Smooth muscle cell (in vitro differentiated cells): Measurements from ENCODE around the gene SLC25A4. TPM values are rescaled to one million over a fixed set of nuclear protein-coding genes. Genes with fewer than 3 reads are reported as not detected.

Experiments used
- DNase-seq: peaks from one replicate; lab custom pipeline; 2025; ENCODE audit not compliant: unreplicated experiment; lab: John Stamatoyannopoulos, UW
- H2AFZ ChIP-seq: fragments of 200-600 bp; sonication (generic); 2 replicates; pipeline ENCODE4 v1.6.0; 2016; ENCODE audit warnings: antibody characterized with exemption, low read depth, mild to moderate bottlenecking
- H3F3A ChIP-seq: fragments of 200-600 bp; sonication (generic); 2 replicates; pipeline ENCODE4 v1.6.0; 2017; ENCODE audit warnings: antibody characterized with exemption, low read depth
- H3K27ac ChIP-seq: fragments of 200-600 bp; sonication (generic); 2 replicates; pipeline ENCODE4 v1.5.1; 2016; ENCODE audit warnings: low read depth, mild to moderate bottlenecking
- H3K27me3 ChIP-seq: fragments of 200-600 bp; sonication (generic); 2 replicates; pipeline ENCODE4 v1.6.1; 2016; ENCODE audit warnings: low read depth, mild to moderate bottlenecking
- H3K36me3 ChIP-seq: fragments of 200-600 bp; sonication (generic); 2 replicates; pipeline ENCODE4 v1.5.1; 2016; ENCODE audit warnings: low read depth
- H3K4me1 ChIP-seq: fragments of 200-600 bp; sonication (generic); 2 replicates; pipeline ENCODE4 v1.5.1; 2016; ENCODE audit warnings: low read depth
- H3K4me2 ChIP-seq: fragments of 200-600 bp; sonication (generic); 2 replicates; pipeline ENCODE4 v1.6.0; 2016; ENCODE audit warnings: mild to moderate bottlenecking
- H3K4me3 ChIP-seq: fragments of 200-600 bp; sonication (generic); 2 replicates; pipeline ENCODE4 v1.5.1; 2016; ENCODE audit warnings: mild to moderate bottlenecking
- H3K79me2 ChIP-seq: fragments of 200-600 bp; sonication (generic); 2 replicates; pipeline ENCODE4 v1.6.0; 2016; ENCODE audit warnings: low read depth, mild to moderate bottlenecking
- H3K9ac ChIP-seq: fragments of 200-600 bp; sonication (generic); 2 replicates; pipeline ENCODE4 v1.6.0; 2016; ENCODE audit warnings: low read depth
- H3K9me3 ChIP-seq: fragments of 200-600 bp; sonication (generic); replicated peaks from 2 replicates; pipeline ENCODE4 v1.5.1; 2016; ENCODE audit warnings: low read depth
- H4K20me1 ChIP-seq: fragments of 200-600 bp; sonication (generic); 2 replicates; pipeline ENCODE4 v1.6.0; 2016; ENCODE audit warnings: low read depth
- WGBS: methylation state at CpG from one replicate; pipeline ENCODE4 v1.1.7; 2016; ENCODE audit warnings: low lambda C conversion rate; 5-methylcytosine and 5-hydroxymethylcytosine counted together
- polyA plus RNA-seq: library from polyadenylated mRNA; unstranded; fragments of >200 nt; fragmentation: Nextera tagmentation; extraction: Ambion mirVana; gene quantifications from 2 replicates; pipeline ENCODE4 v1.2.1, GENCODE V29; 2016
- total RNA-seq: library from RNA; depleted of rRNA; stranded (reverse); fragments of >200 nt; gene quantifications from 2 replicates; pipeline ENCODE4 v1.2.3, GENCODE V29; 2014
- TF ChIP-seq, protein P1 (sequence below): fragments of 200-600 bp; sonication (generic); IDR thresholded peaks from 2 replicates; pipeline ENCODE4 v1.5.1; 2017; ENCODE audit warnings: borderline replicate concordance, mild to moderate bottlenecking, antibody characterized with exemption; ENCODE audit not compliant: insufficient read depth, poor library complexity, severe bottlenecking

Gene SLC25A4
- total and polyA plus RNA-seq, 2 experiments from 2014 or later, result 16.0 to 19.0 TPM

DNA sequence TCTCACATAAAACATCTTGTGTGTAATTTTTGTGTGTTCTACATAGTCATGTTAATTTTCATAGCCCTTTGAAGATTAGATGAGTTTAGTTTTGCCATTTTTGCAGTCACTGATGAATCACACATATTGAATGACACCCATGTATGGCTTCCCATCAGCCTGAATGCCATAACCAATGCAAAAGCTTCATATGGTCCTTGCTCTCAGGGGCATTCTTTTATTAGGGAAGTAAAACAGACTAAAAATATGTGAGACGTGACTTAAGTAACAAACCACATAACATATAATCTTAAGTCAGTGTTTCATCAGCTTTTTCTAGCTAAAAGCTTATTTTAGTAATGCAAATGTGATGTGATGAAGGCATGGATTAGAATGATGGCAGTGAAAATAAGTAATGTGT is 8.2 kb downstream of the SLC25A4 start:
- Histone ChIP-seq H3K27me3 (no peaks in the 10 kb centered on the region), H3K27ac (no peak overlapping the region), H2AFZ (no peak overlapping the region), H3F3A (no peaks in the 10 kb centered on the region), H3K4me2 (no peak overlapping the region), H3K79me2 (no peaks in the 10 kb centered on the region), H3K4me1 (no peaks in the 10 kb centered on the region), H4K20me1 (no peaks in the 10 kb centered on the region), H3K36me3 (no peaks in the 10 kb centered on the region), H3K4me3 (no peak overlapping the region), H3K9me3 (no peaks in the 10 kb centered on the region), H3K9ac (no peak overlapping the region)
- TF ChIP-seq, protein P1, sequence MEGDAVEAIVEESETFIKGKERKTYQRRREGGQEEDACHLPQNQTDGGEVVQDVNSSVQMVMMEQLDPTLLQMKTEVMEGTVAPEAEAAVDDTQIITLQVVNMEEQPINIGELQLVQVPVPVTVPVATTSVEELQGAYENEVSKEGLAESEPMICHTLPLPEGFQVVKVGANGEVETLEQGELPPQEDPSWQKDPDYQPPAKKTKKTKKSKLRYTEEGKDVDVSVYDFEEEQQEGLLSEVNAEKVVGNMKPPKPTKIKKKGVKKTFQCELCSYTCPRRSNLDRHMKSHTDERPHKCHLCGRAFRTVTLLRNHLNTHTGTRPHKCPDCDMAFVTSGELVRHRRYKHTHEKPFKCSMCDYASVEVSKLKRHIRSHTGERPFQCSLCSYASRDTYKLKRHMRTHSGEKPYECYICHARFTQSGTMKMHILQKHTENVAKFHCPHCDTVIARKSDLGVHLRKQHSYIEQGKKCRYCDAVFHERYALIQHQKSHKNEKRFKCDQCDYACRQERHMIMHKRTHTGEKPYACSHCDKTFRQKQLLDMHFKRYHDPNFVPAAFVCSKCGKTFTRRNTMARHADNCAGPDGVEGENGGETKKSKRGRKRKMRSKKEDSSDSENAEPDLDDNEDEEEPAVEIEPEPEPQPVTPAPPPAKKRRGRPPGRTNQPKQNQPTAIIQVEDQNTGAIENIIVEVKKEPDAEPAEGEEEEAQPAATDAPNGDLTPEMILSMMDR, result no peak
- WGBS, result 82% methylated on average over 1 of the region's 1 CpG
- no peak for DNase-seq

DNA sequence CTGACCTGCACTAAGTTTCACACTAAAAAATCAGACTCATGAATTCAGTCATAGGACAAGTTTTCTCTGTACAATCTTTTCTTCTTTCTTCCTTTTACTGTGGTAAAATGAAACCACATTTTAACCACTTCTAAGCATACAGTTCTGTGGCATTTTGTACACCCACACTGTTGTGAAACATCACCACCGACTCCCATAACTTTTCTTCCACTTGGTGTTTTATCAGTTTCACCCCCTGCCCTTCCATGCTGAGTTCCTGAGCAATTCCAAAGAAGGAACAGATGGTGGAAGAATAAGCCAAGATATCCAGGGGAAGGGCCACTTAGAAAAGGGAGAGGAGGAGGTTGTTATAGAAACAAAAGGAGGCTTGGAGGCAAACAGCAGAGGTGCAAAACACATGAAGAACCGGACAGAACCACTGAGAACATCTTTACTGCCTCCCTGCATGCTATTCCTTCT is 22.6 kb downstream of the SLC25A4 start:
- Histone ChIP-seq H3K4me3 (no peak overlapping the region), H3F3A (peaks cover 9% of the 10 kb centered on the region), H3K79me2 (no peaks in the 10 kb centered on the region), H3K9me3 (no peaks in the 10 kb centered on the region), H3K27me3 (no peaks in the 10 kb centered on the region), H3K4me2 (peak overlapping the region; percentile 54), H3K9ac (no peak overlapping the region), H3K27ac (no peak overlapping the region), H3K4me1 (peaks cover 12% of the 10 kb centered on the region), H3K36me3 (peaks cover 17% of the 10 kb centered on the region), H2AFZ (no peak overlapping the region), H4K20me1 (peaks cover 16% of the 10 kb centered on the region)
- TF ChIP-seq, protein P1, result no peak
- no peak for DNase-seq
- WGBS, result 29% methylated on average over 2 of the region's 2 CpGs

DNA sequence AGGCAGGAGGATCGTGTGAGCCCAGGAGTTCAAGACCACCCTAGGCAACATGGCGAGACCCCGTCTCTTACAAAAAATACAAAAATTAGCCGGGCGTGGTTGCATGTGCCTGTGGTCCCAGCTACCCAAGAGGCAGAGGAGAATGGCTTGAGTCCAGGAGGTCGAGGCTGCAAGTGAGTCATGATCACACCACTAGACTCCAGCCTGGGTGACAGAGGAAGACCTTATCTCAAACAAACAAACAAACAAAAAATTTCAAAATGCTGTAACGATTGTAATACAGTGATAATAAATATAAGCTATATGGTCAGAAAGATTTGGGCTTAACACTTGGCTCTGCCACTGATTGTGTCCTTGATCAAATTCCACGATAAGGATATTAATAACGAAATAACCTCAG is 24.2 kb downstream of the SLC25A4 start:
- peaks cover 9% of the 10 kb centered on the region for H3K36me3 ChIP-seq
- WGBS, result 80% methylated on average over 9 of the region's 9 CpGs
- no peak for DNase-seq

More for the DNA sequence above, 24.2 kb downstream of the SLC25A4 start:
- H3K4me2 ChIP-seq, result no peak overlapping the region
- no peak overlapping the region for H3K27ac ChIP-seq
- no peaks in the 10 kb centered on the region for H3K79me2 ChIP-seq
- H4K20me1 ChIP-seq, result peaks cover 17% of the 10 kb centered on the region
- H3K9me3 ChIP-seq, result no peaks in the 10 kb centered on the region
- H3K9ac ChIP-seq, result no peak overlapping the region
- no peaks in the 10 kb centered on the region for H3K27me3 ChIP-seq
- peaks cover 9% of the 10 kb centered on the region for H3F3A ChIP-seq
- H3K4me3 ChIP-seq, result no peak overlapping the region
- peaks cover 12% of the 10 kb centered on the region for H3K4me1 ChIP-seq
- TF ChIP-seq, protein P1, result no peak
- H2AFZ ChIP-seq, result no peak overlapping the region
